SU-DHL-6 (cell line): Measurements from ENCODE around the gene PARP2.

ENCODE experiments used
- CTCF ChIP-seq: fragments of 200-600 bp; sonication (generic); IDR thresholded peaks from one replicate; pipeline ENCODE4 v1.5.1; 2017; ENCODE audit warnings: antibody characterized with exemption, mild to moderate bottlenecking, low read length, moderate library complexity; ENCODE audit not compliant: insufficient read depth, poor library complexity, severe bottlenecking
- EZH2phosphoT487 ChIP-seq: fragments of 200-600 bp; sonication (generic), shearing (Covaris generic); conservative IDR thresholded peaks from 2 replicates; pipeline ENCODE4 v1.6.1; 2018; ENCODE audit warnings: mild to moderate bottlenecking, antibody characterized with exemption, low read length, moderate library complexity, mixed read lengths

GRCh38 chr14:20343092-20343861 is at the start of gene PARP2:
- TF ChIP-seq CTCF = no peak
- TF ChIP-seq EZH2phosphoT487 = no peak
